HG02970 (cell line): ENCODE data around the gene DHRS11.

Experiments
- ATAC-seq: cut with Tn5 transposase; IDR thresholded peaks from one replicate; pipeline ENCODE4 v1.9.1; 2021; ENCODE audit warnings: mild to moderate bottlenecking, moderate library complexity, moderate number of reproducible peaks; ENCODE audit not compliant: unreplicated experiment, low FRiP score

The DHRS11 gene

DNA sequence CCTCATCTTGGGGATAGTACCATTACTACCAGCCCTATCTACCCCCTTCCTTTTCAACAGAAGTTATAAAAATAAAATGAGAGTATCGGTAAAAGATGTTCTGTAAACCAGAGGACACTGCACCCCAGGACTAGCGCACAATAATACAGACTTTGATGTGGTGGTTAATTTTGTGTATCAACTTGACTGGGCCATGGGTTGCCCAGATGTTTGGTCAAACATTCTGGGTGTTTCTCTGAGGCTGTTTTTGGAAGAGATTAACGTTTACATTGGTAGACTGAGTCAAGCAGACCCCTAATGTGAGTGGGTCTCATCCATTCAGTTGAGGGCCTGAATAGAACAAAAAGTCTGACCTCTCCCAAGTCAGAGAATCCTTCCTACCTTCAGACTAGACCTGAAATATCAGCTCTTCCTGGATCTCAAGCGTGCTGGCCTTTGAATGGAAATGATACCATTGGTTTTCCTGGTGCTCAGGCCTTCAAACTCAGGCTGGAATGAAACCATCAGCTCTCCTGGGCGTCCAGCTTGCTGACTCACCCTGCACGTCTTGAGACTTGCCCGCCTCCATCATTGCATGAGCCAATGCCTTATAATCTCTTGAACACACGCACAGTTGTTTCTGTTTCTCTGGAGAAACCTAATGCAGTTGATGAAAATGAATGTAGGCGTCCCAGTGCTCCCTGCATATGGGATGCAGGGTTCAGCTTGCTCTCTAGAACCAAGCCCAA lies 19.8 kb downstream of the DHRS11 start:
- no peak for ATAC-seq

DNA sequence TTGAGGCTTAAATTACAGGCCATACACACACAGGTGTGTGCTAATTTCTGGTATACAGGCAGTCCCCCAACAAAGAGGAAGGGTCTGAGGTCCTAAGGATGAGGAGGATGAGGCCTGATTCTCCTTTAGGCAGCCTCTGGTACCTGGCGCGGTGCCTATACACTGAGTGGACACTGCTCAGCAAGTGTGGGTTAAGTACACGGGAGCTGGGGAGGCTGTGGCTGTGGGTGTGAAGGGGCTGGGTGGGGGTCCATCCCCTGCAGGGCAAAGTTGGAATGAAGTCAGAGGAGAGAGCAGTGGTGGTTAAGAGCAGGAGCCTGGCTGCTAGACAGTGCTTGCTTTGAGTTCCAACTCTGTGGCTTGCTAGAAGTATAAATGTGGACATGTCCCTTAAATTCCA lies 20.6 kb downstream of the DHRS11 start:
- ATAC-seq = no peak

DNA sequence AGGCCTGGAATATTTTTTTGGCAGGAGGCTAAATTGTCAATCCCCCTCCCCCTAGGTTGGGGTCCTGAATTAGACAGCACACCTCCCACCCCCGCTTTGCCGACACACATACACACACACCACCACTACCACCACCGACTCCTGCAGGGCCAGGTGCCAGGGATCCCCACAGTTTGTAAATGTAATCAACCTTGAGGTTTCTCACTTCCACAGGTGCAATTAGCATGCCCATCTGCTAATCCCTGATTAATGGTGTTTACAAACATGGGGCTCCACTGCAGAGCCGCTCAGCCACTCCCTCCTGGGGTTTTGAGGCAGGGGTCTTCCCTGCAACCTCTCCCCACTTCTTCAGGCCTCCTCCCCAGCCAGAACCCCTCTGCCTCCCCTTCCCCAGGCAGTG lies 21.5 kb downstream of the DHRS11 start:
- ATAC-seq = no peak

DNA sequence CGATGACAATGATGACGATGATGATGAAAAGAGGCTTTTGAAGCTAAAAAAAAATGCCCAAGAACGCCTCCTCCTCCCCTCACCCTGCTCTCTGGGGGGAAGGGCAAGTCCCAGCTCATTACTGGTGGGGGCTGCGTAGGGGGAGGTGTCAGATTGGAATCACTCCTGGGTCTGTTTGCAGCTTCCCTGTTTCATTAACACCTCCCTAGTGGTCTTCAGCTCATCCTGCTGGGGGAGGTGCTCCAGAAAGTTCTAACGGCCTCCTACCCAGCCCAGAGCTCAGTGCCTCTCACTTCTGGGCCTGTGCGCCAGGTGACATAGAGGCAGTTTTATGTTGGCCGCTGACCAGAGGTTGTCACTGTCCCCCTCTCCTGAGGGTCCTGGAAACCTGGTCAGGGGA lies 22.4 kb downstream of the DHRS11 start:
- ATAC-seq = no peak

DNA sequence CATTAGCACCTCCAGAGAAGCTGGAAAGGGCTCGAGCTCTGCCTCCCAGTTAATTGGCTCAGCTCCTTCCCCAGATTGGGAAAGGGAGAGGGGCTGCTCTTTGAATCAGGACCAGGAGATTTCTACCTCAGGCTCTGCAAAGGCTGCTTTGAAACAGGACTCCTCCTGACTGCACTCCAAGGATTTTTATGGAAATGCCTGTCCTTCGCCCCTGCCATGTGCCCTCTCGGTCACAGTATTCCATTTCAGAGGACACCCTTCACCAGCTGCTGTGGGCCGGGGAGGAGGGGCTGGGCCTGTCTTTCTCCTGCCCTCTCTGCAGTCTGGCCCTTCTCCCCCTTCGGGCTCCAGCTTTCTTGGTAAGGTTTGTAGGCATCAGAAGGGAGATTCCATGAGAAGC lies 23.3 kb downstream of the DHRS11 start:
- no peak for ATAC-seq

DNA sequence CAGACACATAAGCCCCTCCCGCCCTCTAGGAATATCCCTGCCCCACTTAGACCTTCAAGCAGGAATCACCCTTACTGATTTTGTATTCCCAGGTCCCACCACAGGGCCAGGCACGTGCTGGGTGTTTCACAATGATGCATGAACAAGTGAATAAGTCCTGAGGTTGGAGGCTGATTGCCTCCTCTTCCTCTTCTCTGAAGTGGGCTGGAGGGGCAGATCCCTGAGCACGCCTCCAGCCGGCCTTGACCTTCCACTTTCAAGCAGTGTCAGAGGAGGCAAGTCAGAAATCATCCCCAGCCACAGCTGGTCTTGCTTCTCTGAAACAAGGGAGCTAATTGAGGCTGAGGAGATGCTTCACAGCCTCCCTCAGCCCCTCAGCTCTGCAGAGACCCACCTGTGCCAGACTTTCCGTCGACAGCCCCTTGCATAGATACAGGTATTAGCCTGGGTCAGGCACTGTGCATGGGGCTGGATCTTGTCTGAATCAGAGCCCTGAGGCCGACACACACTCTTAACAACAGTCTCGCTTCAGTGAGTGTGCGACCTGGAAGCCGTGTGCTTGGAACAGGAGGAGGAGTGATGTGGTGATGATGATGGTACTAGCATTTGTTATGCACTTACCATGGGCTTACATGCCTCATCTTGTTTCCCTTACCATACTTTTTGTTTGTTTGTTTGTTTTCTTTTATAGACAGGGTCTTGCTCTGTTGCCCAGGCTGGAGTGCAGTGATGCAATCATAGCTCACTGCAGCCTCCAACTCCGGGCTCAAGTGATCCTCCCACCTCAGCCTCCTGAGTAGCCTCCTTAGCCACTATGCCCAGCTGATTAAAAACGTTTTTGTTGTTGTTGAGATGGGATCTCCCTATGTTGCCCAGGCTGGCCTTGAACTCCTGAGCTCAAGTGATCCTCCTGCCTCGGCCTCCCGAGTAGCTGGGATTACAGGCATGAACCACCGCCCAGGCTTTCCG lies 24.7 kb downstream of the DHRS11 start:
- no peak for ATAC-seq

DNA sequence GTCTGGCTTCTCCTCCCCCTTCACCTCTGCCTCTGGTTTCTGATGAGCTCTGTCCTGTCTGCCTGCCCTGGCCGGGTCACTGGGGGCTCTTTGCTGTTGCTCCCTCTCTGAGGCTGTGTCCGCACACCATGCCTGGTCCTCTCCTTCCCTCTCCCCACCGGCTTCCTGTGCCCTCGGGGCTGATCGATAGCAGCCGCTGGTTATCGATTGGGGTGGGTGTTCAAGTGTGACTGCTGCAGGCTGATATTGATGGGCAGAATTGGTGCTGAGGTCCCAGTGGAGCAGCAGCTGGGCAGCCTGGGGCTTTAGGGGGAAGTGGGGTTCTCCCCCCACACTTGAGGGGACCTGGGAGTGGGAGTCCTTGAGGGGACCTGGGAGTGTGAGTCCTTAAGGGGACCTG lies 26.1 kb downstream of the DHRS11 start:
- ATAC-seq = no peak

DNA sequence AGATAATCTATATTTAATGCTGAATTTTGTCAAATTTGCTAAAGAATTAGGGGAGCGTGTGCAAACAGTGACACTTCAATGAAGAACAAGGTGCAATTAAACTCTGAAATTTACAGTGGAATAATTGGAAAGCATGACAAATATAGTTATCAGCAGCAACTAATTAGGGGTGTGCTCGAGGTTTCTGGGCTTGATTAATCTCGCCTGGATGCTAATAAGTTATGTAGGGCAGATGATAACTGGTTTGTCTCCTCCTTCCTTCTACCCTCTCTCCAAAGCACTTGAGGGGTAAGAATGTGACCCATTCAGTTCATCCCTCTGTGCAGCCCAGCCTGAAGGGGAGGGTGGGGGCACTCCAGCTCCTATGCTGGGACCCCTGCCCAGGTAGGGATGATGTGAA lies 31.6 kb downstream of the DHRS11 start:
- ATAC-seq = no peak

DNA sequence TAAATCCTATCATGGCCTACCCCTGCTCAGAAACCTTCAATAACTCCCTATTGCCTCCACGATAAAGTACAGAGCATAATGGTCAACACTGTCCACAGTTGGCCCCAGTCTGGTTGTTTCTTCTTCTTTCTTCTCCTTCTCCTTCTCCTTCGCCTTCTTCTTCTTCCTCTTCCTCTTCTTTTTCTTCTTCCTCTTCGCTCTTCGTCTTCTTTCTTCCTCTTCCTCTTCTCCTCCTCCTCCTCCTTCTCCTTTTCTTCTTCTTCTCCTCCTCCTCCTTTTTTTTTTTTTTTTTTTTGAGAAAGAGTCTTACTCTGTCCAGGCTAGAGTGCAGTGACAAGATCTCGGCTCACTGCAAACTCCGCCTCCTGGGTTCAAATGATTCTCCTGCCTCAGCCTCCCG lies 33.5 kb downstream of the DHRS11 start:
- no peak for ATAC-seq

DNA sequence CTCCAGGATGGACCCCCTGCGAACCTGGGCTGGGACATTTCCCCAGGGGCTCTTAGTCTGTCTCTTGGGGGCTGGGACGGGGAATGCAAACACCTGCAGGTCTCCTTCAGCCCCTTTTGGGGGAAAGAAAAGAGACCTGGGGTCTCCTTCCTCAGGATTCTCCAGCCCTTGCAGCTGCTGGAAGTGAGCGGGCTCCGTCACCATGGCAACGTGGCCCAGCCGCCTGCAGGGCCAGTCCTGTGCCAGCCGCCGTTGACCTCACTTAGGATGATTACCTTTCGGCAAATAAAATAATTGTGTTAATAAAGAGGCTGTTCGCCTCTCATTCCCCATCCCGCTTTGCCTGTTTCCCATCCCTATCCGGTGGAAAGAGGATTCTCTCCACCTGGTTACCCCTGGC lies 35.4 kb downstream of the DHRS11 start:
- ATAC-seq = no peak

DNA sequence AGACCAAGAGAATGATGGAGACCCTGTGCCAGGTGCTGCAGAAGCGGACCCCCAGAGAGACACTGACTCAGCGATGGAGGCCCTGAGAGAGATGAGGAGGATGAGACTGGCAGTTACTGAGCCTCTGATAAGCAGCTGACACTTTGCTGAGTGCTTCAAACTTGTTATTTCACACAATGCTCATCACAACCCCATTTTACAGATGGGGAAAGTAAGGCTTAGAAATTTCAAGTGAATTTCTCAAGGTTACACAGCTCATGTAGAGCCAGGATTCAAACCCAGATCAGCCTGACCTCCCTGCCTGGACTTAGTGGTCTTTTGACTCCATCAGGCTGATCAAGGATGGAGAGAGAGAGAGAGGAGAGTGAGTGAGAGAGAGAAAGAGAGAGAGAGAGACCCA lies 36.9 kb downstream of the DHRS11 start:
- no peak for ATAC-seq

DNA sequence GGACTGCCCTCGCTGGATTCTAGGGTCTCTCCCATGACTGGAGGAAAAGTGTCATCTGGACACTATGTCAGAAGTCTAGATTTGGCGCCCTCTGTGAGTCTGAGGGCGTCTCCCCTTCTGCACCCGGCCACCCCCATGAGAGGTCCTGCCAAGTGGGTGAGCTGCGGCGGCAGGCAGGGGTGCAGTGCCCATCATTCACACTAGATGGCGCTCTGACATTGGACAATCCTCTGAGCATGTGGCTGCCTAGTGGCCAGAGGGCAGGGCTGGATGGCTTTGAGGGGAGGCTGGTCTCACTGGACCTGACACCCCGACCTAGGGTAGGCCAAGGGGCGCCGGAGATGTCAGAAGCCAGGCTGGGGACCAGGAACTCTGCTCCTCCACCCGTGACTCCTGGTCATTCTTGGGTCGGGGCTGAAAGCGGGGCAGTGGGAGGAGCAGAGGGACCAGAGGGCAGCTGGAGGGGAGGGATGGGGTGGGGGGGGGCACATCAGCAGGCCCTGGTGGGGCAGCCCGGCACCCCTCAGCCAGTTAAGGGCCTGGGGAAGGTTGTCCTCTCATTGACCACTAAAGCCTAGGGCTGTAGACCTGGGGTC lies 37.7 kb downstream of the DHRS11 start:
- no peak for ATAC-seq

DNA sequence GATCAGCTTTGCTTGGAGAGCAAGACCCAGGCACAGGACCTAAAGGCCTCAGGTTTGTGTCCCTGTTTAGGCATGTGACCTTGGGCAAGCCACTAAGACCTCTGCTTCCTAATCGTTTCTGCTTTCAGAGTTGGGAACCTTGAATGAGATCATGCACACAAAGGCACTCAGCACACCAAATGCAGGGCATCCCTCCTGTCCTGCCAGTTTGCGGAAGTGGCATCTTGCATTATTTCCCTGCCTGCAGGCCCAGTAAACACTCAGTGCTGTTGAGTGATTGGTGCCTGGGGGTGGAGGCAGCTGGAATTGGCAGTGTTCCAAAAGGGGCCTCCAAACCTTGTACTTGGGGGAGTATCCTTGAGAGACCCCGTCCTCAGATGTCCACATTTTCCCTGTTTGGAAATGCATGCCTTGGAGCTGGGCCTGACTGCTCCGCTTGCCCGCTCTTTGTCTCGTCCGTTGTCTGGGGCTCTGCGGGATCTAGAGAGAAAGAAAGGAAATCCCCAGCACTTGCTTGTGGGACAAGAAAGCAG lies 38.4 kb downstream of the DHRS11 start:
- ATAC-seq = no peak

DNA sequence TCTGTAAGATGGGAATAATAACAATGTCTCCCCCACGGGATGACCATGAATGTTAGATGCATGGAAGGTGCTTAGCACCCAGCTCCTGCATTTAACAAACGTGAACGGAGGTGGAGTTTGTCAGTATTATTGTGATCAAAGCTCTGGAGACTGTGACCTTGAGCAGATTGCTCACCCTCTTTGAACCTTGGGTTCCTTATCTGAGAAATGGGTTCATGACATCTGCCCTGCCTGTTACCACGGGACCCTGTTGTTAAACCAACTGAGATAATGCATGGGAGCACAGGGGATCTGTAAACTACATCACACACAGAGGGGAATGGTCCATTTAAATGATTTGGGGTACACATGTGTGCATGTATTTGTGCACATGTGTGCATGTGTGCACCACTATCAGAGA lies 39.3 kb downstream of the DHRS11 start:
- no peak for ATAC-seq

DNA sequence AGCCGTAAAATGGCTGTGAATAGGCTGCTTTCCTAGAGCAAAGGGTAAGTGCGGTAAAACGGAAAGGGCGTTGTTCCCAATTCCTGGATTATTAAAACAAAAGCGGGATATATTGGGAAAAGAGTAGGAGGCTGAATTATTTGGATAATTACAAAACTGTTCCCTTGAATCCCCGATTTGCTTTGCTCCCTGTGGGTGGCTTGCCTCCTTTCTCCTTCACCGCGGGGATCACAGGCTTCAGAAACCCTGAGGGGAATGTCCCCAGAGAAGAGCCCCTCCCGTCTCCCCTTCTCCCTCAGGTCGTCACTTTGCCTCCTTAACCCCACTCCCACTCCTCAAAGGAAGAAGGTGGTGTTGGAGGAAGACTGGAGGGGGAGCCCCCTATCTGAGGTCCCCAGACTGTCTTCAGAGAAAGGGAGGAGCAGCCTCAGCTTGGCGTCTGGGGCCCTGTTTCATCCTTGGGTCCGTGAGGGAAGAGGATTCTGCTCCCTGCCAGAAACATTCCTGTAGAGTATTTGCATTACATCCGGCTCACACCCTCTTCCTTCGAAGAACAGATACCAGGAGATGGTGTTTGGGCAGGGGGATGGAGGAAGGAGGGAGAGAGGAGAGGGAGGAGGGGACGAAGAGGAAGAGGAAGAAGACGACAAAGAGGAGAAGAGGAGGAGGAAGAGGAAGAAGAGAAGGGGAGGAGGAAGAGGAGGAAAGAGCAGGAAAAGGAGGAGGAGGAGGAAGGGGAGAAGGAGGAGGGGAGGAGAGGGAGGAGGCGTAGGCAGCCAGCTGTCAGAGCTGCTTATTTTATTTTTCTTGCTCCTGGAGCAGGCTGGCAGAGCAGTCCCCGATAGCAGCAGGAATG lies 41.5 kb downstream of the DHRS11 start:
- no peak for ATAC-seq

DNA sequence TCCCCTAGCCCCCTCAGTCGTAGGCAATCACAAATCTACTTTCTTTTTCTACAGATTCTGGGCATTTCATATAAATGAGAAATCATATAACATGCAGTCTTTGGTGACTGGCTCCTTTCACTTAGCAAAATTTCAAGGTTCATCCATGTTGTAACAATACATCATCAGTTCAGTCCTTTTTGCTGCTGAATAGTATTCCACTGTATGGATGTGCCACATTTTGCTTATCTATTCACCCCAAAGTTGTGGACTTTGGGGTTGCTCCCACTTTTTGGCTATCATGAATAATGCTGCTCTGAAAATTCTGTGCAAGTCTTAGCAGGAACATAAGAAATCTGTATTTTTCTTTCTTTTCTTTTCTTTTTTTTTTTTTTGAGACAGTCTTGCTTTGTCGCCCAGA lies 48.7 kb downstream of the DHRS11 start:
- ATAC-seq = no peak

DNA sequence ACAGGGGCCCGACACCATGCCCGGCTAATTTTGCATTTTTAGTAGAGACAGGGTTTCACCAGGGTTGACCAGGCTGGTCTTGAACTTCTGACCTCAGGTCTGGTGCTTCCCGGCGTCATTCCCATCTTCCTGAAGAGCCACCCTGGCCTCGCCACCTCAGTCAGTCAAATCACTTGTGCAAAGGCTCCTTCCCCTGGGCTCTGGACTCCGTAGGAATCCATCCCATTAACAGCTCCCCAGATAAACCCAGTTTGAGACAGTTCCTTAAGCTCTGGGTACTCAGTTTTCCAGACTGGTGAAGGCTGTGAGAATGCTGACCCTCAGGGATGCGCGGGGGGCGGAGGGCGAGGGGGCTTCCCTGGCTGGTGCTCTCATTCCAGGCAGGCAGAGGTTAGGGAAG lies 49.2 kb downstream of the DHRS11 start:
- no peak for ATAC-seq

DNA sequence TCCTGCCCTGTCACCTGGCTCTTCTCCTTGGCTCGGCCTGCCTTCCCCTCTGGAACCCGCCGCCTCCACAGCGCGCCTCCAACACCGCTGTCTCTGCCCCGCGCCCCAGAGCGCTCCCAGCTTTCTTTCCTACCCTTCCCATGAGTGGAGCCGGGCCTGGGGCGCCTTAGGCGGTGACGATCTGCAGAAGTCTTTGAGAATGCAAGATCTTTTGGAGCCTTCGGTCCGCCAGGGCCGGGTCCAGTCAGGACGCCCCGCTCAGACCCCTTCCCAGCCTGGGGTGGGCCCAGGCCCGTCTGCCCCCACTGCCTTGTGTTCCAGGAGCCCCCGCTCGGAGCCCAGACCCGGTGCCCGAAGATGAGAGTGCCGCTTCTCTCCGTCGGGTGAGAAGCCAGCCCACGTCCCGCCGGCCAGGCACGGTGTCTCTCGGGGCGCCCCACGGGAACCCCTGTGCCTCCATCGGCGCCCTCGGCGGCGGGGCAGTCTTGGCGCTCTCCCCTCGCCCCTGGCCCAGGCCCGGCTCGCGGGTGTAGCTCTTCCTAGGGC lies 49.7 kb downstream of the DHRS11 start:
- ATAC-seq = no peak

DNA sequence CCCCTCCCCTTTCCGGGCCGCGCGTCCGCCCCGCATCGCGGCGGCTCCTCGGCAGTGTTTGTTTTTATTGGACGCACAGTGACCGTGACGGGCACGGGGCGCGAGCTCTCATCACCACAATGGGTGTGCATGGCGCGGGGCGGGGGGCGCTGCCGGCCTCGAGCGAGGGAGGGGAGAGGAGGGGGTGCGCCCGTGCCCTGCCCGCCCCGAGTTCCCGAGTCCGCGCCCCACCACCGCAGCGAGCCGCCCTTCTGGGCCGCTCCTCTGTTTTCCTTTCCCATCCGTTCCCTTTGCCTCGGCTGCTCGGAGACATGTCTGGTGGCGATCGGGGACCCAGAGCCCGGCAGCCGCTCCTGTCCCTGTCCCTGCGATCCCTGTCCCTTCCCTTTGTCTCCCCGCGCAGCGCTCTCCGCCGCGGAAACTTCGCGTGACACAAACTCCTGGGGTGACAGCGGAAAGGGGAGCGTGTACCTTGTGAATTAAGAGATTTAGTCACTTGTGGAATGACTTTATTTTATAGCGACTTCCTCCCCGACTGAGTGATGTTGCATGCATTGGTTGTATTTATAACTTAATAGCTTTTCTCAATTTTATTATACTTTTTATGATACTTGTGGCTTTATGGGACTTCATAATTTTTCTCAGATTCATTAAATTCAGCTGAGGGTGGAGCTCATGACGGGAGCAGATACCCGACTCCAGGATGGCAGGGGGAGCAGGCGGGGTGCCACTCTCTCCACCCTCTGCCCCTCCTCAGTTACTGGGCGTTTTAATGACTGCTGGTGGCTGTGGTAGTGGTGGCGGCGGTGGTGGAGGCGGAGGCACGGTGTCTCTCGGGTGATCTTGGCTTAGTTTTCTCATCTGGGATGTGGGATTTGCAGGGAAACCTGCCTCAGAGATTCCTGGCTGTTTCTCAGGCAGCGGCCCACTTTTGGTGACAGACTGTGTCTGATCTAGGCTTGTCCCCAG lies 50.5 kb downstream of the DHRS11 start:
- no peak for ATAC-seq
